Mesenchymal stem cell (in vitro differentiated cells and primary cell): ENCODE measurements around the gene GALNT13.

ENCODE experiments used
- DNase-seq: peaks from one replicate; pipeline ENCODE4 v3.0.0-alpha.2; 2013
- H2AFZ ChIP-seq: one replicate; pipeline ENCODE4 v1.6.1; 2013; ENCODE audit warnings: low read depth, mild to moderate bottlenecking, control low read depth, inconsistent platforms, low read length, moderate library complexity
- H2AK5ac ChIP-seq: 2 replicates; pipeline ENCODE4 v1.6.1; 2013; ENCODE audit warnings: low read length, moderate library complexity, mild to moderate bottlenecking, inconsistent platforms; ENCODE audit not compliant: severe bottlenecking
- H2BK120ac ChIP-seq: one replicate; pipeline ENCODE4 v1.6.1; 2013; ENCODE audit warnings: low read depth, mild to moderate bottlenecking, inconsistent platforms, low read length, moderate library complexity
- H2BK12ac ChIP-seq, 2 experiments: one replicate each; pipeline ENCODE4 v1.6.1; 2013; ENCODE audit warnings: inconsistent platforms in 2 of 2, low read length in 2 of 2, mild to moderate bottlenecking in 2 of 2, moderate library complexity in 2 of 2, control low read depth in 1 of 2
- H2BK15ac ChIP-seq: one replicate; pipeline ENCODE4 v1.6.1; 2013; ENCODE audit warnings: mild to moderate bottlenecking, low read depth, inconsistent platforms; ENCODE audit not compliant: poor library complexity, severe bottlenecking
- H2BK5ac ChIP-seq: 2 replicates; pipeline ENCODE4 v1.6.1; 2013; ENCODE audit warnings: low read depth, mild to moderate bottlenecking, low read length, control low read depth, inconsistent platforms; ENCODE audit not compliant: poor library complexity, severe bottlenecking
- H3K14ac ChIP-seq, 2 experiments: one replicate each; pipeline ENCODE4 v1.6.1; 2013; ENCODE audit warnings: inconsistent platforms in 2 of 2, low read length in 2 of 2, control low read depth in 1 of 2, mild to moderate bottlenecking in 1 of 2, moderate library complexity in 1 of 2
- H3K18ac ChIP-seq, 2 experiments: one replicate each; pipeline ENCODE4 v1.6.1; 2013; ENCODE audit warnings: inconsistent platforms in 2 of 2, low read length in 2 of 2, control low read depth in 1 of 2, low read depth in 1 of 2, mild to moderate bottlenecking in 1 of 2
- H3K23ac ChIP-seq, 2 experiments: one replicate each; pipeline ENCODE4 v1.6.1; 2013; ENCODE audit warnings: inconsistent platforms in 2 of 2, low read length in 2 of 2, mild to moderate bottlenecking in 2 of 2, moderate library complexity in 2 of 2, control low read depth in 1 of 2
- H3K27ac ChIP-seq: 2 replicates; pipeline ENCODE4 v1.5.1; 2013; ENCODE audit warnings: mild to moderate bottlenecking, moderate library complexity, low read length, control low read depth, inconsistent platforms; ENCODE audit not compliant: poor library complexity, severe bottlenecking
- H3K27me3 ChIP-seq, 2 experiments: 2 replicates each; pipeline versions ENCODE4 v1.6.1 to v1.7.0; 2013; ENCODE audit warnings: low read length in 2 of 2, mild to moderate bottlenecking in 2 of 2, moderate library complexity in 2 of 2, control low read depth in 1 of 2, inconsistent platforms in 1 of 2; ENCODE audit not compliant: control insufficient read depth in 1 of 2, insufficient read depth in 1 of 2
- H3K36me3 ChIP-seq, 2 experiments: 2 replicates each; pipeline versions ENCODE4 v1.6.1 to v1.7.0; 2013; ENCODE audit warnings: low read length in 2 of 2, control low read depth in 1 of 2, inconsistent platforms in 1 of 2, low read depth in 1 of 2, mild to moderate bottlenecking in 1 of 2; ENCODE audit not compliant: insufficient read depth in 2 of 2, control insufficient read depth in 1 of 2
- H3K4ac ChIP-seq, 2 experiments: one replicate each; pipeline ENCODE4 v1.6.1; 2013; ENCODE audit warnings: inconsistent platforms in 2 of 2, low read length in 2 of 2, mild to moderate bottlenecking in 2 of 2, moderate library complexity in 2 of 2, control low read depth in 1 of 2, low read depth in 1 of 2
- H3K4me1 ChIP-seq: 2 replicates; pipeline ENCODE4 v1.6.1; 2013; ENCODE audit warnings: low read depth, low read length, control low read depth; ENCODE audit not compliant: control insufficient read depth, insufficient read depth
- H3K4me2 ChIP-seq: 2 replicates; pipeline ENCODE4 v1.6.1; 2013; ENCODE audit warnings: low read length, mild to moderate bottlenecking, inconsistent platforms; ENCODE audit not compliant: poor library complexity, severe bottlenecking
- H3K4me3 ChIP-seq, 2 experiments: 2 replicates each; pipeline versions ENCODE4 v1.5.1 to v1.7.0; 2013; ENCODE audit warnings: low read length in 2 of 2, mild to moderate bottlenecking in 2 of 2, control low read depth in 1 of 2, low read depth in 1 of 2; ENCODE audit not compliant: insufficient read depth in 1 of 2
- H3K79me1 ChIP-seq: replicated peaks from 2 replicates; pipeline ENCODE4 v1.6.1; 2013; ENCODE audit warnings: mild to moderate bottlenecking, control low read depth, low read length, inconsistent platforms; ENCODE audit not compliant: poor library complexity, severe bottlenecking
- H3K9ac ChIP-seq: 2 replicates; pipeline ENCODE4 v1.7.0; 2013; ENCODE audit warnings: mild to moderate bottlenecking, low read length, moderate library complexity
- H3K9me3 ChIP-seq: 2 replicates; pipeline ENCODE4 v1.7.0; 2013; ENCODE audit warnings: mild to moderate bottlenecking, low read length; ENCODE audit not compliant: control insufficient read depth
- H4K8ac ChIP-seq: one replicate; pipeline ENCODE4 v1.6.1; 2013; ENCODE audit warnings: inconsistent platforms, mild to moderate bottlenecking, low read length, moderate library complexity
- H4K91ac ChIP-seq: one replicate; pipeline ENCODE4 v1.6.1; 2013; ENCODE audit warnings: mild to moderate bottlenecking, low read length, inconsistent platforms
- WGBS: methylation state at CpG from one replicate; pipeline ENCODE4 v1.1.7; 2013; ENCODE audit warnings: mixed read lengths; 5-methylcytosine and 5-hydroxymethylcytosine counted together

Gene GALNT13

DNA sequence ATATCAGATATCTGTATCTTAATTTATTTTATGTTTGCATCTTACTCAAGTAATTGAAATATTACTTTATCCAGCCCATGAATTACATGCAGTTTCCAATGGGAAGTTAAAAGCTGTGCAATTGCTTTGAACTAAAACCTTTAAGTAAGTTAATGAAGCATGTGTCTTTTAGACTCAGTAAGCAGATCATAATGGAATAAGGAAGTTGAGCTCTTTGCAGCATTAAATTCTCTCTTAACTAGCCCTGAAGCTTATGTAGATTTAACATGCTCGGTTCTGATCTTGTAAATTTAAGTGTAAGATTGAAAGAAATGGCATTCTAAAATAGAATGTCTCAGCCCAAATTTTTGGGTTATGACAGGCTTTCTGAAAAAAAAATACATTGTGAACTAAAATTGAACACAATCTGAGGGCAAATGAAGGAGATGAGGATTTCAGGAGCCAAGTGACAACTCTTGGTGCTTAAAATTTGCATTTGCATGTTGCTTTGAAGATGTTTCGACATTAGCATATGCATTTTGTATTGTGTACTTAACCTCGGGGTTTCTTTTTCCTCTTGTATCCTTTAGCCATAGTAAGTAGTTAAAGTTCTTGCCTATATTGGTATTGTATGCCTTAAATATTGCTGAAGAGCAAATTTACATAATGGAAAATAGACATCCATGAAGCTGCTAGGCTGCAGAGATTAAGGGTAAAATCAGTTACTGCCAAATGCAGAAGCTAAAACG, 529.0 kb downstream of the GALNT13 start:
- Histone ChIP-seq H3K9ac (no peak overlapping the region), H3K14ac (no peak overlapping the region), H3K27ac (no peak overlapping the region), H3K79me1 (no peaks in the 10 kb centered on the region), H3K4me1 (no peaks in the 10 kb centered on the region), H2BK12ac (no peak overlapping the region), H3K23ac (no peak overlapping the region), H2AK5ac (no peak overlapping the region), H3K36me3 (no peaks in the 10 kb centered on the region), H3K27me3 (no peaks in the 10 kb centered on the region), H2BK5ac (no peak overlapping the region), H4K91ac (no peak overlapping the region), H2AFZ (no peak overlapping the region), H2BK120ac (no peak overlapping the region), H3K4me3 (no peak overlapping the region), H4K8ac (no peak overlapping the region), H3K4ac (no peak overlapping the region), H2BK15ac (no peak overlapping the region), H3K4me2 (no peak overlapping the region), H3K9me3 (no peaks in the 10 kb centered on the region), H3K18ac (no peak overlapping the region)
- WGBS: 69% methylated on average over 3 of the region's 4 CpGs
- no peak for DNase-seq

DNA sequence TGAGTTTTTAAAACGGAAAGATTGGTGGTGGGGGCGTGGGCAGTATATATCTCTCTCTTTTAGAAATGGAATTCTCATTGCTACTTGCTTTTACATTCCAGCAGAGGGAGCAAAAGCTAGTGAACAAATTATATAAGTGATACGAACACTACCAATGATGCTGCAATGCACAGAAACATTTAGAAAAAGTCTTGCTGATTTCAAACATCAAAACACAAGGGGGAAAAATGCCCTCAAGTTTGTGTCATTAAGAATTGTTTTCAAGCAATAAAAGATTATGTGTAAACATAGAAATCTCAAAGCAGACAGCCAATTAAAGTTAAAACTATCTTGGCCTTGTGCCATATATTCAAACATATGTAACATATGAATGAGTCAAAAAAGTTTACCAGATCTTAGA, 530.5 kb downstream of the GALNT13 start:
- Histone ChIP-seq H2BK120ac (no peak overlapping the region), H3K4me3 (no peak overlapping the region), H3K4me1 (no peaks in the 10 kb centered on the region), H2BK15ac (no peak overlapping the region), H3K27me3 (no peaks in the 10 kb centered on the region), H3K9ac (no peak overlapping the region), H4K91ac (no peak overlapping the region), H3K23ac (no peak overlapping the region), H2BK12ac (no peak overlapping the region), H3K14ac (no peak overlapping the region), H2AFZ (no peak overlapping the region), H2BK5ac (no peak overlapping the region), H3K36me3 (no peaks in the 10 kb centered on the region), H2AK5ac (no peak overlapping the region), H3K4me2 (no peak overlapping the region), H3K18ac (no peak overlapping the region), H3K9me3 (no peaks in the 10 kb centered on the region), H3K27ac (no peak overlapping the region), H4K8ac (no peak overlapping the region), H3K79me1 (no peaks in the 10 kb centered on the region), H3K4ac (no peak overlapping the region)
- WGBS: 53% methylated on average over 3 of the region's 3 CpGs
- peak; percentile 21 for DNase-seq

DNA sequence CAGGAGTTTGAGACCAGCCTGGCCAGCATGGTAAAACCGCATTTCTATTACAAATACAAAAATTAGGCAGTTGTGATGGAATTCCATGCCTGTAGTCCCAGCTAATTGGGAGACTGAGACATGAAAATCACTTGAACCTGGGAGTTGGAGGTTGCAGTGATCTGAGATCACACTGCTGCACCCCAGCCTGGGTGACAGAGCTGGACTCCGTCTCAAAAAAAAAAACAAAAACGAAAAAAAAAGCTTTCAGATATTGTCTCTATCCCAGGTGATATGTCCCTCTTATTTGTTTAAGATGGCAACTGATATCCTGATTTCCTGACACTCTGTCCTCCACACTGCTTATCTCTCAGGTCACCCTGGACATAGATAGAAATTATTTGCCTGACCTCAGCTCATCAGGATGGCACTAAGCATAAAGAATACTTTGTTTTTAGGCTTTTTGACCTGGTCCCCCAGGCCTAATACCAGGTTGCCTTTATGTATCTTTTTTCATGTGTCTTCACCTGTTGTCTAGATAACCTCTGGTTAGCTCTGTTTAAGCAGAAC, 531.6 kb downstream of the GALNT13 start:
- no peak overlapping the region for H4K8ac ChIP-seq

DNA sequence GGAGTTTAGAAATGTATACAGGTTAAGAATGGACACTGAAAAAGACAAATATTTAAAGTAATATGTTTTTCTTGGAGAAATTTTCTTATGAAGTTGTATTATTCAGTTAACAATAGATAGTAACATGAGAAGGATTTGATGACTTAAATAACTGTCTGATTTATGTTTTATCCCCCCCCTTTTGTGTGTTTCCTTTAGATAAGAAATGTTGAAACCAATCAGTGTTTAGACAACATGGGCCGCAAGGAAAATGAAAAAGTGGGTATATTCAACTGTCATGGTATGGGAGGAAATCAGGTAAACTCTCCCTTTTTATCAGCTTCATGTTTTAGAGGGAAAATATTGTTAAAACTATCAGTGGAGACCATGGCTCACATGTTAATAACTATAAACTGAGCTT, 537.1 kb downstream of the GALNT13 start:
- H2AFZ ChIP-seq: no peak overlapping the region
- no peak overlapping the region for H3K18ac ChIP-seq
- H2BK120ac ChIP-seq: no peak overlapping the region
- DNase-seq: no peak
- no peak overlapping the region for H4K91ac ChIP-seq
- no peak overlapping the region for H3K14ac ChIP-seq
- WGBS: no CpG with 5 or more reads among the region's 1 CpG
- no peak overlapping the region for H3K9ac ChIP-seq
- no peak overlapping the region for H3K4me3 ChIP-seq
- no peaks in the 10 kb centered on the region for H3K4me1 ChIP-seq
- H3K27me3 ChIP-seq: no peaks in the 10 kb centered on the region
- no peaks in the 10 kb centered on the region for H3K9me3 ChIP-seq
- no peak overlapping the region for H4K8ac ChIP-seq
- no peak overlapping the region for H3K4me2 ChIP-seq
- H2BK5ac ChIP-seq: no peak overlapping the region
- H2BK15ac ChIP-seq: no peak overlapping the region
- no peaks in the 10 kb centered on the region for H3K79me1 ChIP-seq
- no peak overlapping the region for H3K27ac ChIP-seq
- H3K23ac ChIP-seq: no peak overlapping the region
- H3K36me3 ChIP-seq: no peaks in the 10 kb centered on the region
- H3K4ac ChIP-seq: no peak overlapping the region
- H2AK5ac ChIP-seq: no peak overlapping the region
- no peak overlapping the region for H2BK12ac ChIP-seq

More for the DNA sequence above, 531.6 kb downstream of the GALNT13 start:
- no peak overlapping the region for H2BK120ac ChIP-seq
- H4K91ac ChIP-seq: no peak overlapping the region
- no peak overlapping the region for H3K9ac ChIP-seq
- H2BK12ac ChIP-seq: no peak overlapping the region
- no peak overlapping the region for H2AFZ ChIP-seq
- H3K4ac ChIP-seq: no peak overlapping the region
- no peak overlapping the region for H3K18ac ChIP-seq
- no peak overlapping the region for H2BK15ac ChIP-seq
- no peak overlapping the region for H2AK5ac ChIP-seq
- DNase-seq: no peak
- no peaks in the 10 kb centered on the region for H3K79me1 ChIP-seq
- H3K4me2 ChIP-seq: no peak overlapping the region
- no peak overlapping the region for H3K23ac ChIP-seq
- no peaks in the 10 kb centered on the region for H3K4me1 ChIP-seq
- H3K9me3 ChIP-seq: no peaks in the 10 kb centered on the region
- 81% methylated on average over 2 of the region's 3 CpGs for WGBS
- H3K36me3 ChIP-seq: no peaks in the 10 kb centered on the region
- H2BK5ac ChIP-seq: no peak overlapping the region
- no peaks in the 10 kb centered on the region for H3K27me3 ChIP-seq
- H3K14ac ChIP-seq: no peak overlapping the region
- no peak overlapping the region for H3K4me3 ChIP-seq
- H3K27ac ChIP-seq: no peak overlapping the region
